HG02943 (cell line): ENCODE data around the gene MAP4K4.

Experiments
- ATAC-seq: cut with Tn5 transposase; IDR thresholded peaks from one replicate; pipeline ENCODE4 v1.9.1; 2021; ENCODE audit warnings: mild to moderate bottlenecking, low read depth, moderate library complexity; ENCODE audit not compliant: unreplicated experiment

Gene MAP4K4

GRCh38 chr2:101782427-101782792, 84.9 kb downstream of the MAP4K4 start:
- ATAC-seq, result no peak

GRCh38 chr2:101787097-101787496, 89.6 kb downstream of the MAP4K4 start:
- ATAC-seq, result no peak

GRCh38 chr2:101788565-101788964, 91.1 kb downstream of the MAP4K4 start:
- ATAC-seq, result no peak

GRCh38 chr2:101788995-101789970, 91.8 kb downstream of the MAP4K4 start:
- no peak for ATAC-seq

- no peak for ATAC-seq
Measured at GRCh38 chr2:101790416-101790815, 92.9 kb downstream of the MAP4K4 start.

- ATAC-seq, result no peak
Measured at GRCh38 chr2:101790857-101791256, 93.3 kb downstream of the MAP4K4 start.

- no peak for ATAC-seq
Measured at GRCh38 chr2:101792208-101792607, 94.7 kb downstream of the MAP4K4 start.

GRCh38 chr2:101793277-101793969, 95.9 kb downstream of the MAP4K4 start:
- ATAC-seq, result no peak

- ATAC-seq, result no peak
Measured at GRCh38 chr2:101794141-101794540, 96.6 kb downstream of the MAP4K4 start.

- no peak for ATAC-seq
Measured at GRCh38 chr2:101795033-101795432, 97.5 kb downstream of the MAP4K4 start.

GRCh38 chr2:101796825-101797600, 99.5 kb downstream of the MAP4K4 start:
- ATAC-seq, result no peak

GRCh38 chr2:101801496-101801895, 104.0 kb downstream of the MAP4K4 start:
- ATAC-seq, result no peak

GRCh38 chr2:101802329-101802728, 104.8 kb downstream of the MAP4K4 start:
- no peak for ATAC-seq

GRCh38 chr2:101803128-101803527, 105.6 kb downstream of the MAP4K4 start:
- ATAC-seq, result no peak

- ATAC-seq, result no peak
Measured at GRCh38 chr2:101803945-101804696, 106.6 kb downstream of the MAP4K4 start.

GRCh38 chr2:101805152-101806088, 107.9 kb downstream of the MAP4K4 start:
- no peak for ATAC-seq

- ATAC-seq, result no peak
Measured at GRCh38 chr2:101806123-101806522, 108.6 kb downstream of the MAP4K4 start.

GRCh38 chr2:101806701-101807100, 109.2 kb downstream of the MAP4K4 start:
- ATAC-seq, result no peak

- ATAC-seq, result no peak
Measured at GRCh38 chr2:101807242-101807641, 109.7 kb downstream of the MAP4K4 start.
